Muscle of leg (tissue), 11 donors: Measurements from ENCODE around the gene TSPOAP1. TPM values are rescaled to one million over a fixed set of nuclear protein-coding genes. Genes with fewer than 3 reads are reported as not detected.
"Not testable (repeated sequence)": the region's sequence is repeated elsewhere in the genome, so short reads cannot be mapped to it uniquely, and the experiment has no call there.

Experiments used
- DNase-seq: peaks from one replicate; pipeline ENCODE4 v3.0.0; 2013
- H3K27ac ChIP-seq: one replicate; pipeline ENCODE4 v1.5.1; 2013; ENCODE audit warnings: mild to moderate bottlenecking, low read length, control low read depth
- H3K27me3 ChIP-seq: one replicate; pipeline ENCODE4 v1.6.1; 2013; ENCODE audit warnings: low read length; ENCODE audit not compliant: control insufficient read depth, insufficient read depth
- H3K36me3 ChIP-seq: one replicate; pipeline ENCODE4 v1.6.1; 2013; ENCODE audit warnings: low read length; ENCODE audit not compliant: control insufficient read depth, insufficient read depth
- H3K4me1 ChIP-seq: one replicate; pipeline ENCODE4 v1.6.1; 2013; ENCODE audit warnings: low read length; ENCODE audit not compliant: control insufficient read depth, insufficient read depth
- H3K4me3 ChIP-seq: one replicate; pipeline ENCODE4 v1.5.1; 2013; ENCODE audit warnings: low read length, control low read depth
- H3K9me3 ChIP-seq: replicated peaks from 2 replicates; pipeline ENCODE4 v1.6.1; 2013; ENCODE audit warnings: low read depth, low read length; ENCODE audit not compliant: control insufficient read depth
- WGBS: methylation state at CpG from one replicate; pipeline ENCODE4 v1.1.5; 2013; ENCODE audit warnings: missing lambda C conversion rate; ENCODE audit not compliant: insufficient coverage; 5-methylcytosine and 5-hydroxymethylcytosine counted together
- polyA plus RNA-seq, 8 donors: library from polyadenylated mRNA; unstranded; fragments of 120-200 nt; gene quantifications; one replicate each; pipeline versions ENCODE4 v1.2.1 to v1.2.3, GENCODE V29; 2013; ENCODE audit warnings: inconsistent platforms in 1 of 8, low replicate concordance in 1 of 8; ENCODE audit not compliant: insufficient read length in 8 of 8, insufficient read depth in 1 of 8
- total RNA-seq: library from RNA; stranded (reverse); fragments of 120-200 nt; gene quantifications from one replicate; pipeline ENCODE4 v1.2.4, GENCODE V29; 2013

Gene TSPOAP1
- total and polyA plus RNA-seq, 9 donors: 3.6 to 7.4 (median 4.8) TPM

GRCh38 chr17:58341136-58341860 is 12.7 kb upstream of the TSPOAP1 start:
- Histone ChIP-seq H3K36me3 (peaks cover 28% of the 10 kb centered on the region), H3K4me1 (peaks cover 39% of the 10 kb centered on the region)
- not testable (repeated sequence) for H3K27ac ChIP-seq, H3K4me3 ChIP-seq, DNase-seq, H3K27me3 ChIP-seq, H3K9me3 ChIP-seq
- 86% methylated on average over 4 of the region's 11 CpGs for WGBS

- no peak overlapping the region for H3K27ac ChIP-seq
- no peak for DNase-seq
- no CpG with 5 or more reads among the region's 5 CpGs for WGBS
- H3K36me3 ChIP-seq: peaks cover 19% of the 10 kb centered on the region
- H3K4me3 ChIP-seq: no peak overlapping the region
- H3K9me3 ChIP-seq: no peaks in the 10 kb centered on the region
- peaks cover 48% of the 10 kb centered on the region for H3K4me1 ChIP-seq
- peaks cover 4% of the 10 kb centered on the region for H3K27me3 ChIP-seq
Observed at GRCh38 chr17:58340405-58340876, 11.8 kb upstream of the TSPOAP1 start.

- peak overlapping the region; percentile 28 for H3K4me3 ChIP-seq
- no peaks in the 10 kb centered on the region for H3K9me3 ChIP-seq
- DNase-seq: no peak
- peak overlapping the region; percentile 71 for H3K27ac ChIP-seq
- H3K27me3 ChIP-seq: peaks cover 4% of the 10 kb centered on the region
- WGBS: 83% methylated on average over 4 of the region's 6 CpGs
- peaks cover 51% of the 10 kb centered on the region for H3K4me1 ChIP-seq
- H3K36me3 ChIP-seq: peaks cover 14% of the 10 kb centered on the region
Observed at GRCh38 chr17:58339755-58340404, 11.3 kb upstream of the TSPOAP1 start.

GRCh38 chr17:58338841-58339754 is 10.5 kb upstream of the TSPOAP1 start:
- WGBS: 43% methylated on average over 4 of the region's 10 CpGs
- DNase-seq: peak; percentile 70
- H3K36me3 ChIP-seq: peaks cover 6% of the 10 kb centered on the region
- peaks cover 4% of the 10 kb centered on the region for H3K27me3 ChIP-seq
- peaks cover 49% of the 10 kb centered on the region for H3K4me1 ChIP-seq
- peak overlapping the region; percentile 71 for H3K27ac ChIP-seq
- peak overlapping the region; percentile 28 for H3K4me3 ChIP-seq
- no peaks in the 10 kb centered on the region for H3K9me3 ChIP-seq

- Histone ChIP-seq H3K27ac (peak overlapping the region; percentile 52), H3K4me3 (no peak overlapping the region), H3K4me1 (peaks cover 48% of the 10 kb centered on the region), H3K9me3 (no peaks in the 10 kb centered on the region), H3K27me3 (peaks cover 4% of the 10 kb centered on the region), H3K36me3 (peaks cover under 1% of the 10 kb centered on the region)
- no peak for DNase-seq
- 67% methylated on average over 3 of the region's 3 CpGs for WGBS
Observed at GRCh38 chr17:58338454-58338840, 9.9 kb upstream of the TSPOAP1 start.

GRCh38 chr17:58337600-58338453 is 9.2 kb upstream of the TSPOAP1 start:
- peak overlapping the region; percentile 81 for H3K27ac ChIP-seq
- H3K36me3 ChIP-seq: no peaks in the 10 kb centered on the region
- H3K4me3 ChIP-seq: no peak overlapping the region
- 20% methylated on average over 20 of the region's 23 CpGs for WGBS
- peak; percentile 78 for DNase-seq
- H3K4me1 ChIP-seq: peaks cover 48% of the 10 kb centered on the region
- H3K27me3 ChIP-seq: peaks cover 4% of the 10 kb centered on the region
- no peaks in the 10 kb centered on the region for H3K9me3 ChIP-seq

- Histone ChIP-seq H3K27ac (peak overlapping the region; percentile 81), H3K27me3 (peaks cover 4% of the 10 kb centered on the region), H3K4me3 (peak overlapping the region; percentile 10), H3K36me3 (no peaks in the 10 kb centered on the region), H3K4me1 (peaks cover 48% of the 10 kb centered on the region), H3K9me3 (no peaks in the 10 kb centered on the region)
- DNase-seq: no peak
- 27% methylated on average over 4 of the region's 7 CpGs for WGBS
Observed at GRCh38 chr17:58337210-58337599, 8.6 kb upstream of the TSPOAP1 start.

GRCh38 chr17:58336456-58337209 is 8.0 kb upstream of the TSPOAP1 start:
- no peaks in the 10 kb centered on the region for H3K36me3 ChIP-seq
- H3K27ac ChIP-seq: peak overlapping the region; percentile 81
- H3K9me3 ChIP-seq: no peaks in the 10 kb centered on the region
- H3K27me3 ChIP-seq: peaks cover 4% of the 10 kb centered on the region
- H3K4me3 ChIP-seq: no peak overlapping the region
- peak; percentile 81 for DNase-seq
- 19% methylated on average over 3 of the region's 5 CpGs for WGBS
- H3K4me1 ChIP-seq: peaks cover 48% of the 10 kb centered on the region
